HG03060 (cell line): ENCODE data around the gene CDKL5.

ENCODE experiments used
- ATAC-seq: cut with Tn5 transposase; IDR thresholded peaks from one replicate; pipeline ENCODE4 v1.9.1; 2021; ENCODE audit warnings: low read depth, moderate number of reproducible peaks; ENCODE audit not compliant: unreplicated experiment

Gene CDKL5

GRCh38 chrX:18639280-18639679 lies 213.9 kb downstream of the CDKL5 start:
- ATAC-seq = no peak

DNA sequence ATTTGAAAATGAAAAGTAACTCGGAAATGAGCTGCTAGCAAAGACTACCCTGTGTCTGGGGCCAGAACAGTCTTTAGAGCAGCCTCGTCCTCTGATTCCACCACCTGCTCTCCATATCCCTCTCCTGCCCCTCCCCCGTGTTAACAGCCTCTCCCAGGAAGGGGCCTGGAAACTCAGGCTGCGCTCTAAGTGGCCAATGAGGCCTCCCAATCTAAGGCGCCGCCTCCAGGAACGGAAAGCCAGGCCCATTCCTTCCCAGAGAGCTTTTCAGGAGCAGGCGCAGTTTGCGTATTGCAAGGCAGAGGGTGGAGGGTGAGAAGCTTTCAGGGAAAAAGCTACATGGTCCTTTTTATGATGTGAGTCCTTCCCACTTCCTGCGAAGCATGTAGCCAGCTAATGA lies 215.3 kb downstream of the CDKL5 start:
- no peak for ATAC-seq

GRCh38 chrX:18643243-18643642 lies 217.8 kb downstream of the CDKL5 start:
- ATAC-seq = no peak

GRCh38 chrX:18643853-18644252 lies 218.4 kb downstream of the CDKL5 start:
- no peak for ATAC-seq

- no peak for ATAC-seq
Measured at GRCh38 chrX:18647621-18648020, 222.2 kb downstream of the CDKL5 start.

GRCh38 chrX:18649498-18649951 lies 224.1 kb downstream of the CDKL5 start:
- no peak for ATAC-seq

- no peak for ATAC-seq
Measured at GRCh38 chrX:18650662-18651061, 225.3 kb downstream of the CDKL5 start.

DNA sequence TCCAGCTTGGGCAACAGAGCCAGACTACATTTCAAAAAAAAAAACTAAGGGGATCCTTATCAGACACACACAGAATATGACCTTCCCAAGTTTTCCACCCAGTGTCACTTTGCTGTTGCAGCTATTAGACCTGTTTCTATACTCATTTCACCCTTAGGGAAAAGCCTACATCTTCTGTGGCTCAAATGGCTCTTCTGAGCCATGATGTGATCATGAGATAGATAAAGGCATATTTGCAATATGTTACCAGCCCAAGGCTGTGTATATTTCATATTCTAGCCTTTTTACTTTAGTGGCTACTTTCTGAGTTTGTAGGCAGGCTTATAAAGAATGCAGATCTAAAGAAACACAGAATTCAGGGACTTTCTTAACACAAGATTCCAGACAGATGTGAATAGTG lies 227.2 kb downstream of the CDKL5 start:
- ATAC-seq = no peak

- no peak for ATAC-seq
Measured at GRCh38 chrX:18654875-18655836, 229.7 kb downstream of the CDKL5 start.

DNA sequence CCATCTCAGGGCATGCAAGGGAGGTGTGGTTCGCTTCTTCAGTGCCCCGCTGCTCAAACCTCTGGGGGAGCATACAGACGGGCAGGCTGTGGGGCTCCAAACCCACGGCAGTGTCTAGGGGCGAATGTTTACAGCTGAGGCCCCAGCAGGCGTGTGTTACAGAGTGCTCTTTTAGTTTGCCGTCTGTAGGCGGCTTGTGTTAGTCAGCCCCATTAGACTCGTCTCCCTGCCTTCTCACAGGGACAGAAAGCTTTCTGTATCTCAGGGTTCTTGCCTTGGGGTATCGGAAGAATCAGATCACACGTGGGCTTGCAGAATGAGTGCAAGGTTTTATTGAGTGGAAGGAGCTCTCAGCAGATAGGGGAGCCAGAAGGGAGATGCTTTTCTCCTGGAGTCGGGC lies 235.9 kb downstream of the CDKL5 start:
- ATAC-seq = no peak

DNA sequence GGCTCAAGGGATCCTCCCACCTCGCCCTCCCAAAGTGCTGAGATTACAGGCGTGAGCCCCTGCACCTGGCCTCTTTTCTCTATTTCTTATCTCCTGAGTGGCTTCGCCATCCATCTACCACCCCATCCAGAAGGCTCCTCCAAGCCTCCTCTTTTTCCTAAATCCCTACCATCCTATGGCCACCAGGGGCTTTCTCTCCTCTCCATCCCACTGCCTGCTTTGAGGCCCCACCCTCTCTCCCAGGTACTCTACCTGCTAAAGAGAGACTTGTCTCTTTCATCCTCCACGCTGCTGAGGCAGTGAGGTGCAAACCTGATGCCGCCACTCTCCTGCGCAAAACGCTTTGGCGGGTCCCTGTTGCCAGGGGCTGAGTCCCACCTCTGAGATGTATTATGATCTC lies 239.5 kb downstream of the CDKL5 start:
- no peak for ATAC-seq

- ATAC-seq = no peak
Measured at GRCh38 chrX:18666614-18667013, 241.2 kb downstream of the CDKL5 start.

DNA sequence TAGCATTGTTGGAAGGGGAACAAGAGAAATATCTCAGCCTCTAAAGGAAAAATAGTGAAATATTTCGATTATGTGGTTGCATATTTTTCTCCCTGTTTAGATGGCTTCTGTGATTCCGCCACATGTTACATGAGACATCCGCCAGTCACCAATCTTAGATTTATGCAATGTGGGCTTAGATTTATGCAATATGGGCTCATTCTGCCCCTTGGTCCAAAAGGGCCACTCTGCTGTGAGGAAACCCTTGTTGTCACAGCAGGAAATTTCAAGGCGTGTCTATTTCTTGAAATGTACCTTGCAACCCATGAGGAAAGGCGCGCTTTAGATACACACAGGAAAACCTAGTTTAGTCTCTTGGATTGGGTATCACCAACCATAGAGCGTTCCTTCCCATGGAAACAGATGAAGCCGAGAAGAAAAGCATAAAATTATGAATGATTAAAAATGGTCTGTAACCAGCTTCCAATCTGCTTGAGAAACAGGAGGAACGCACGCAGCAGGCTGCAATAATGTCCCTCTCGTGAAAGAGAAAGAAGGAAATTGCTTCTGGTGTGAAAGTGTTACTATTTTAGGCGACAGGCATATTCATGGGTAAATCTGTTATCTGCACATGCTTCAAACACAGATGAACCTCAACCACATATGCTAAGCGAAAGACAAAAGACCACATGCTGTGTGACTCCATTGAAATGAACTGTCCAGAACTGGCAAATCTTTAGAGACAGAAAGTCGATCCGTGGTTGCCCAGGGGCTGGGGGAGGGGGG lies 242.8 kb downstream of the CDKL5 start:
- no peak for ATAC-seq

GRCh38 chrX:18672008-18672407 lies 246.6 kb downstream of the CDKL5 start, which contains the start of gene RS1:
TSS of gene RS1 (minus strand) at chrX:18672108. CDS start at chrX:18672068, 40 bp downstream.
- ATAC-seq = no peak

- ATAC-seq = peak; percentile 16
Measured at GRCh38 chrX:18674417-18674787, 249.0 kb downstream of the CDKL5 start.

GRCh38 chrX:18674788-18675735 lies 249.7 kb downstream of the CDKL5 start:
- ATAC-seq = peak; percentile 73

DNA sequence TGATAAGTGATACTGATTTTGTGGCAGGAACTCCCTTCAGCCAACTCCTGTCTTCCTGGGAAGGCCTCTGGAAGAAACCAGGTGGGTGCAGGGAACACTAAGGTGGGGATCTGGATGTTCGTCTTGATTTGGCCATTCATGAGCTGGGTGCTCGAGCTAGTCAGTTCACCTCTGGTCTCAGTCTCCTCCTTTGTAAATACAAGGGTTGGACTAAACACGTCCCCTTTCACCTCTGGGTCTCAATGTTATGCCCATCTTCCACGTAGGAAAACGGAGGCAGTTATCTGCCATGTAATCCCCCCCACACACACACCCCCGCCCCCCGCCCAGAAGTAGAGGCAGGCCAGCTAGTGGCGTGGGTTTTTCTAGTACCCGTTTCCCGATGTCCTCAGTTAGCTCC lies 250.6 kb downstream of the CDKL5 start:
- no peak for ATAC-seq

- ATAC-seq = no peak
Measured at GRCh38 chrX:18676470-18676869, 251.1 kb downstream of the CDKL5 start.

DNA sequence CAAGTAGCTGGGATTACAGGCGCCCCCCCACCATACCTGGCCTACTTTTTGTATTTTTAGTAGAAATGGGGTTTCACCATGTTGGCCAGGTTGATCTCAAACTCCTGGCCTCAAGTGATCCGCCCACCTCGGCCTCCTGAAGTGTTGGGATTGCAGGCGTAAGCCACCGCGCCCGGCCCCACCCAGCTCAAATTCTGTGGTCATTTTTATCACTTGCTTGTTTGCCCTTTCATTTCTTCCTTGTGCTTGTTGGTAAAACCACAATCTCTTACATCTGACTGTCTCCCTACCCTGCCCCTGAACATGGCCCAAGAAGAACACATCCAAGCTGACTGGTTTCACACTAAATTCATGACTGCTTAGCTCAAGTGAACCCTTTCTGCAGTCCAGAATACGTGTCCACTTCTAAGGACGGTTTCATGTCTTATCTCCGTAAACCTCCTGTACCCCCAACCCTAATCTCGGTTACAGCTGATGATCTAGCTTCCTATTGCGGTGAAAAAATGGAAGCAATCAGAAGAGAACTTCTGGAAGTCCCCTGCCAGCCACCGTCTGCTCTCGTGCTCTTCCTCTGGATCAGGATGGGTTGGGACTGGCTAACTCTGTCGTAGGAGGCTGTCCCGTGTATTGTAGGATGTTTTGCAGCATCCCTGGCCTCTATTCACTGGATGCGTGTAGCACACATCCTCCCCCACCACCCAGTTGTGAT lies 251.9 kb downstream of the CDKL5 start:
- no peak for ATAC-seq

DNA sequence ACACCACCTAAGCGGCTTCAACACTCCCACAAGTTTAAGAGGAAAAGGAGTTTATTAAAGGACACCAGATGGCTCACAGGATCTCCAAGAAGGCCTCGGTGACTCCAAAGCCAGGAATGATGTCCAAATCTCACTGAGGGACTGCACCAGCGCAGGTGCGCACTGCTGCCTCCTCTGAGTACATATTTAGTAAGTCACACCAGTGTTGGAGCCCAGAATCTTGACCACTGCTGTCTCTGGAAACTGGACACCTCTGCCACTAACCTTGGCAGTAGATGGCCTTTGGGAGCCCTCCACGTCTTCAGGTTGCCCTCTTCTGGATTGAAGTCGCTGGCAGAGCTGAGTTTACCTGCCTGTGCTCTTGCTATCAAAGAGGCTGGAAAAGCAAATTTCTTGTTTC lies 256.6 kb downstream of the CDKL5 start:
- ATAC-seq = no peak
